GM12891 (cell line): ENCODE data around the gene DHRS3.

Experiments used
- POLR2A ChIP-seq: IDR thresholded peaks from 2 replicates; pipeline ENCODE4 v1.6.1; 2011; ENCODE audit warnings: low read depth, low read length, control low read depth
- POLR2AphosphoS5 ChIP-seq: IDR thresholded peaks from 2 replicates; pipeline ENCODE4 v1.6.1; 2011; ENCODE audit warnings: low read depth, low read length, control low read depth
- SPI1 ChIP-seq: IDR thresholded peaks from 2 replicates; pipeline ENCODE4 v1.6.1; 2011; ENCODE audit warnings: low read depth, low read length, control low read depth
- TAF1 ChIP-seq: IDR thresholded peaks from 2 replicates; pipeline ENCODE4 v1.6.1; 2011; ENCODE audit warnings: low read depth, low read length, control low read depth

GRCh38 chr1:12548973-12549459, 69.0 kb downstream of the DHRS3 start:
- no peak for TF ChIP-seq POLR2A
- no peak for TF ChIP-seq POLR2AphosphoS5
- no peak for TF ChIP-seq TAF1
- TF ChIP-seq SPI1 = no peak
